ENCODE measurements around the gene SACM1L. TPM values are rescaled to one million over a fixed set of nuclear protein-coding genes. Genes with fewer than 3 reads are reported as not detected.

Gene SACM1L
- total and polyA plus RNA-seq, 2 of the 13 experiments (the other 11 are each of a cell fraction or from before 2014, with no cell fraction given), result 15.1 to 27.8 TPM

DNA sequence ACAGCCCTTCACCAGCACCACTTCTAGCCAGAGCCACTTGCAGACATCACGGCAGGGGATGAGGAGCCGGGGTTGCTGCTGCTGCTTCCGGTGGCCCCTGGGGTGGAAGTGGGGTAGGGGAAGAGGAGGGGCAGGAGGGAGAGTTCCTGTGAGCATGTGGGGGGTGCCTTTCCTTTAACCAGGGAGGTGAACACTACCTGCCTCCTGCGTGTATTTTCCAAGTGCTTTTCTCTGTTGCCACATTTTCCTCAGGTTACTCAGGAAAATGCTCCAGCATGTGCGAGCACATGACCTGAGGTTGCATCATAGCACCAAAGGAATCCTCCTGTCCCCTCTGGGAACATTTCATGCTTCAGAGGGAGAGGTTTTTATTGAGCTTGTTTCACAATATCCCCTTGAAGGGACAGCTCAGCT is 12.2 kb upstream of the SACM1L start:
- H3K27me3 ChIP-seq (ENCODE audit: control insufficient read depth in 1 of 2, insufficient read depth in 2 of 2, low read length in 2 of 2), result no peaks in the 10 kb centered on the region
- H3K4me1 ChIP-seq (ENCODE audit: insufficient read depth, low read length), result peaks cover 9% of the 10 kb centered on the region; the same call in 1 of the 2 replicates
- FAIRE-seq (no peak), DNase-seq (ENCODE audit: low spot score) (peak; percentile 40), ATAC-seq (peak; percentile 38)
- H3K4me2 ChIP-seq (ENCODE audit: low read depth, low read length), result no peak overlapping the region
- ChIA-PET POLR2A (interaction anchor here (0.6 to 1.6 kb wide), 2 partner anchors 12 to 17 kb away, joined by 3 to 5 read pairs; partner anchors contain the start of gene SACM1L), CTCF (ENCODE audit: low intra/inter-chr PET ratio, low total read pairs) (no interaction called here)
- BruUV-seq (replicated peaks), result no TSS peak
- no peaks in the 10 kb centered on the region for H4K20me1 ChIP-seq (ENCODE audit: insufficient read depth, low read length)
- 67% methylated on average over 4 of the region's 5 CpGs for WGBS (ENCODE audit: low lambda C conversion rate)
- no peak overlapping the region for H3K4me3 ChIP-seq (replicated peaks in 1 of 3; ENCODE audit: insufficient read depth in 1 of 3, low read depth in 2 of 3, low read length in 3 of 3)
- no peak overlapping the region for H3K27ac ChIP-seq (ENCODE audit: extremely low read length, insufficient read depth, low read length)
- H3K9me3 ChIP-seq (ENCODE audit: low read length), result no peaks in the 10 kb centered on the region
- in situ Hi-C loops (cut with HindIII; ENCODE audit: extremely low pct_ligation_motif_present, low pct_unique_long_range_greater_than_20kb) (no loop called here), intact Hi-C loops (cut with micrococcal nuclease; ENCODE audit: unreplicated experiment) (no loop called here)
- H3K36me3 ChIP-seq (replicated peaks in 1 of 2; ENCODE audit: control insufficient read depth in 1 of 2, insufficient read depth in 2 of 2, low read length in 2 of 2), result peaks cover 17 to 35% of the 10 kb centered on the region in 2 experiments
- H2AFZ ChIP-seq (ENCODE audit: low read length), result no peak overlapping the region
- H3K79me2 ChIP-seq (ENCODE audit: insufficient read depth, low read length), result no peaks in the 10 kb centered on the region
- no peak overlapping the region for H3K9ac ChIP-seq (ENCODE audit: insufficient read depth, low read depth, low read length)
- TF ChIP-seq, protein P1, sequence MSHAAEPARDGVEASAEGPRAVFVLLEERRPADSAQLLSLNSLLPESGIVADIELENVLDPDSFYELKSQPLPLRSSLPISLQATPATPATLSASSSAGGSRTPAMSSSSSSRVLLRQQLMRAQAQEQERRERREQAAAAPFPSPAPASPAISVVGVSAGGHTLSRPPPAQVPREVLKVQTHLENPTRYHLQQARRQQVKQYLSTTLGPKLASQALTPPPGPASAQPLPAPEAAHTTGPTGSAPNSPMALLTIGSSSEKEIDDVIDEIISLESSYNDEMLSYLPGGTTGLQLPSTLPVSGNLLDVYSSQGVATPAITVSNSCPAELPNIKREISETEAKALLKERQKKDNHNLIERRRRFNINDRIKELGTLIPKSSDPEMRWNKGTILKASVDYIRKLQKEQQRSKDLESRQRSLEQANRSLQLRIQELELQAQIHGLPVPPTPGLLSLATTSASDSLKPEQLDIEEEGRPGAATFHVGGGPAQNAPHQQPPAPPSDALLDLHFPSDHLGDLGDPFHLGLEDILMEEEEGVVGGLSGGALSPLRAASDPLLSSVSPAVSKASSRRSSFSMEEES (CRISPR knock-in tag; IDR thresholded peaks at IDR 0.05), result peak; percentile 71; the same call in 1 of the 2 replicates
- no peak for TF ChIP-seq ZNF672 (CRISPR knock-in tag; IDR thresholded peaks at IDR 0.05)
- TF ChIP-seq SMC3 (IDR thresholded peaks at IDR 0.05; ENCODE audit: low read length), result 0 out of 2 replicates have a peak, but pooled peaks have one; percentile 5
- TF ChIP-seq, protein P2, sequence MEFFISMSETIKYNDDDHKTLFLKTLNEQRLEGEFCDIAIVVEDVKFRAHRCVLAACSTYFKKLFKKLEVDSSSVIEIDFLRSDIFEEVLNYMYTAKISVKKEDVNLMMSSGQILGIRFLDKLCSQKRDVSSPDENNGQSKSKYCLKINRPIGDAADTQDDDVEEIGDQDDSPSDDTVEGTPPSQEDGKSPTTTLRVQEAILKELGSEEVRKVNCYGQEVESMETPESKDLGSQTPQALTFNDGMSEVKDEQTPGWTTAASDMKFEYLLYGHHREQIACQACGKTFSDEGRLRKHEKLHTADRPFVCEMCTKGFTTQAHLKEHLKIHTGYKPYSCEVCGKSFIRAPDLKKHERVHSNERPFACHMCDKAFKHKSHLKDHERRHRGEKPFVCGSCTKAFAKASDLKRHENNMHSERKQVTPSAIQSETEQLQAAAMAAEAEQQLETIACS (CRISPR knock-in tag; IDR thresholded peaks at IDR 0.05), result no peak
- no peak for TF ChIP-seq ZNF644 (CRISPR knock-in tag; IDR thresholded peaks at IDR 0.05; ENCODE audit: low read depth)
- no peak for TF ChIP-seq ZNF3 (CRISPR knock-in tag; IDR thresholded peaks at IDR 0.05)
- no peak for TF ChIP-seq SALL2 (CRISPR knock-in tag; IDR thresholded peaks at IDR 0.05)
- no peak for TF ChIP-seq ZNF138 (CRISPR knock-in tag; IDR thresholded peaks at IDR 0.05; ENCODE audit: low read depth)
- TF ChIP-seq, protein P3, sequence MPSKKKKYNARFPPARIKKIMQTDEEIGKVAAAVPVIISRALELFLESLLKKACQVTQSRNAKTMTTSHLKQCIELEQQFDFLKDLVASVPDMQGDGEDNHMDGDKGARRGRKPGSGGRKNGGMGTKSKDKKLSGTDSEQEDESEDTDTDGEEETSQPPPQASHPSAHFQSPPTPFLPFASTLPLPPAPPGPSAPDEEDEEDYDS (CRISPR knock-in tag; IDR thresholded peaks at IDR 0.05), result no peak
- TF ChIP-seq ZNF564 (CRISPR knock-in tag; IDR thresholded peaks at IDR 0.05), result no peak
- peak; percentile 83 for TF ChIP-seq CEBPG (CRISPR knock-in tag; IDR thresholded peaks at IDR 0.05)
- TF ChIP-seq GATAD2A (CRISPR knock-in tag; IDR thresholded peaks at IDR 0.05), result peak; percentile 26; the same call in 1 of the 2 replicates
- TF ChIP-seq, protein P4, sequence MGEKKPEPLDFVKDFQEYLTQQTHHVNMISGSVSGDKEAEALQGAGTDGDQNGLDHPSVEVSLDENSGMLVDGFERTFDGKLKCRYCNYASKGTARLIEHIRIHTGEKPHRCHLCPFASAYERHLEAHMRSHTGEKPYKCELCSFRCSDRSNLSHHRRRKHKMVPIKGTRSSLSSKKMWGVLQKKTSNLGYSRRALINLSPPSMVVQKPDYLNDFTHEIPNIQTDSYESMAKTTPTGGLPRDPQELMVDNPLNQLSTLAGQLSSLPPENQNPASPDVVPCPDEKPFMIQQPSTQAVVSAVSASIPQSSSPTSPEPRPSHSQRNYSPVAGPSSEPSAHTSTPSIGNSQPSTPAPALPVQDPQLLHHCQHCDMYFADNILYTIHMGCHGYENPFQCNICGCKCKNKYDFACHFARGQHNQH (CRISPR knock-in tag; IDR thresholded peaks at IDR 0.05), result no peak
- no peak for TF ChIP-seq MBD4 (IDR thresholded peaks at IDR 0.05; ENCODE audit: borderline replicate concordance, low read length)
- TF ChIP-seq ZNF550 (CRISPR knock-in tag; IDR thresholded peaks at IDR 0.05; ENCODE audit: borderline replicate concordance), result no peak
- TF ChIP-seq CREB1 (IDR thresholded peaks at IDR 0.05), result no peak
- TF ChIP-seq CREB1 (CRISPR knock-in tag; IDR thresholded peaks at IDR 0.05), result peak; percentile 10; the same call in 1 of the 2 replicates
- TF ChIP-seq CHD4 (IDR thresholded peaks at IDR 0.05; ENCODE audit: borderline replicate concordance, low read length), result no peak
- TF ChIP-seq HNRNPLL (IDR thresholded peaks at IDR 0.05; ENCODE audit: low read depth, low read length, poor library complexity, severe bottlenecking), result no peak
- TF ChIP-seq HOXA3 (CRISPR knock-in tag; IDR thresholded peaks at IDR 0.05), result no peak
- TF ChIP-seq TAF1 (CRISPR knock-in tag; IDR thresholded peaks at IDR 0.05), result no peak
- TF ChIP-seq, protein P5, sequence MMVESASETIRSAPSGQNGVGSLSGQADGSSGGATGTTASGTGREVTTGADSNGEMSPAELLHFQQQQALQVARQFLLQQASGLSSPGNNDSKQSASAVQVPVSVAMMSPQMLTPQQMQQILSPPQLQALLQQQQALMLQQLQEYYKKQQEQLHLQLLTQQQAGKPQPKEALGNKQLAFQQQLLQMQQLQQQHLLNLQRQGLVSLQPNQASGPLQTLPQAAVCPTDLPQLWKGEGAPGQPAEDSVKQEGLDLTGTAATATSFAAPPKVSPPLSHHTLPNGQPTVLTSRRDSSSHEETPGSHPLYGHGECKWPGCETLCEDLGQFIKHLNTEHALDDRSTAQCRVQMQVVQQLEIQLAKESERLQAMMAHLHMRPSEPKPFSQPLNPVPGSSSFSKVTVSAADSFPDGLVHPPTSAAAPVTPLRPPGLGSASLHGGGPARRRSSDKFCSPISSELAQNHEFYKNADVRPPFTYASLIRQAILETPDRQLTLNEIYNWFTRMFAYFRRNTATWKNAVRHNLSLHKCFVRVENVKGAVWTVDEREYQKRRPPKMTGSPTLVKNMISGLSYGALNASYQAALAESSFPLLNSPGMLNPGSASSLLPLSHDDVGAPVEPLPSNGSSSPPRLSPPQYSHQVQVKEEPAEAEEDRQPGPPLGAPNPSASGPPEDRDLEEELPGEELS (CRISPR knock-in tag; IDR thresholded peaks at IDR 0.05), result no peak
- peak; percentile 94 for TF ChIP-seq CEBPB (IDR thresholded peaks at IDR 0.05; ENCODE audit: borderline replicate concordance, low read depth, low read length)
